NCI-H82 (cell line): Measurements from ENCODE around the gene SCAPER.

Experiments
- DNase-seq: peaks from one replicate; lab custom pipeline; 2025; lab: John Stamatoyannopoulos, UW

Gene SCAPER

GRCh38 chr15:76338486-76339304 is 566.4 kb downstream of the SCAPER start:
- peak; percentile 75 for DNase-seq

GRCh38 chr15:76337696-76338485 is 567.2 kb downstream of the SCAPER start:
- peak; percentile 52 for DNase-seq

DNA sequence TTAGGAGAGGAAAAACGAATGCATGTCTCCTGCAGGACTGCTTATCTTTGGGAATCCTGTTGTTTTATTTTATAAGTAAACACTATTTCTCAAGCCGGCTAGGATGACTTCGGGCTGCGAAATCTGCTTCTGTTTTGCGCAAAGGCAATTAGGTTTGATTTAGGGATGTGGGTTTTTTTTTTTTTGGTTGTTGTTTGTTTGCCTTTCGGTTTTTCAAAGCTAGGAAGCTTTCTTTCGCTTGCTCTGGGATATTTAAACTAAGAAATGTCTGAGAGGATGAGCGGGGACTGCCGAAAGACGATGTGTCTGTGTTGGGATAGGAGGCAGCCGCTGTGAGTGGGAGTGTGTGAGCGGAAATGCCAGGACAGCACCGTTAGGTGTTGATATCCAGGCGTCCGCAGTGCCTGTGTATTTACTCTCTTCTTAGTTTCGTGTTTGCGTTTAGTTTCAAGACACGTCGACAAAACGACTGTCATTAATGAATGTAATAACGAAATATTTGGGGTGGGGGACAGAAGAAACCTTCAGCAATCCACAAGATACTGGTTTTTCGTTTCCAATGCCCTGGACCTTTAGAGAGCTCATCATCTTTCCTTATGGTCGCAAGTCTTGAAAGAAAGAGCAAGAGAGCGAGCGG is 568.0 kb downstream of the SCAPER start:
- DNase-seq, result peak; percentile 74

DNA sequence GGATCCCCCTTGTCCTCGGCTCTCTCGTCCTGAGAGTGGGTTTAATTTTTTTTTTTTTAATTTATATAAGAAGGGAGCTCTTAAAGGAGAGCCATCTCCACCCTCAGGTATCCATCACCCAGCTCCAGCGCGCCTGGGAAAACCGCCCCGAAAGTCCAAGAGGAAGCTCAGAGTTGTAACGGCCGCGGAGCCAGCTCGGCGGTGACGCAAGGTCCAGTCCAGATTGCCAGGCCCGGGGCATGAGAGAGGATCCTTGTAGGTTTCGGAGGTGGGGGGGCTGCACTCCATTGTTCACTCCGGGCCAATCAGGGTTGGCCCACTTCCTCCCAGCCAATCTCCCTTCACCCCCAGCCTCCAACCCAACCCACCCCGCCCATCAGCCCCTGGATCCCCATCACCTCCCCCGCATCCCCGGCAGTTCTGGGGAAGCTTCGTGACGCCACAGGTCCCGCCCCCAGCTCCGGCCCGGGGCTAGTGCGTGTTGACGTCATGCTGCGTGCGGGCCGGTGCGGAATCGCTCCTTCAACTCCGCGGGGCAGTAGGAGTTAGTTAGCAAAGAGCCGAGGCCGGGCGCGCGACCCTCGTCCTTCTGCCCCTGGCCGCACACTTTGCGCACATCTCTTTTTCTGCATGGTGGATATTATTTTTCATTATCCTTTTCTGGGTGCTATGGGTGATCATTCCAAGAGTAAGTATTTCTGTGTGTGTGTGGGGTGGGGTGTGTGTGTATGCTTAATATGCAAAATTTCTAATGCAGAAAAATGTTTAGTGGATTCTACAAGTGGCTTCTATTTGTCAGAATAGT is 568.7 kb downstream of the SCAPER start, which contains the start of gene ISL2:
TSS of gene ISL2 (plus strand) at position 520 of the 805 bp plus-strand sequence. CDS start at position 631, 111 bp downstream.
- peak; percentile 100 for DNase-seq

- DNase-seq, result peak; percentile 68
Measured at GRCh38 chr15:76335307-76336253, 569.6 kb downstream of the SCAPER start.

GRCh38 chr15:76334438-76335306 is 570.5 kb downstream of the SCAPER start:
- DNase-seq, result no peak

GRCh38 chr15:76333720-76334437 is 571.3 kb downstream of the SCAPER start:
- peak; percentile 61 for DNase-seq

- DNase-seq, result no peak
Measured at GRCh38 chr15:76333309-76333708, 571.8 kb downstream of the SCAPER start.

GRCh38 chr15:76332796-76333195 is 572.3 kb downstream of the SCAPER start:
- no peak for DNase-seq

- peak; percentile 85 for DNase-seq
Measured at GRCh38 chr15:76330080-76330680, 575.0 kb downstream of the SCAPER start.

DNA sequence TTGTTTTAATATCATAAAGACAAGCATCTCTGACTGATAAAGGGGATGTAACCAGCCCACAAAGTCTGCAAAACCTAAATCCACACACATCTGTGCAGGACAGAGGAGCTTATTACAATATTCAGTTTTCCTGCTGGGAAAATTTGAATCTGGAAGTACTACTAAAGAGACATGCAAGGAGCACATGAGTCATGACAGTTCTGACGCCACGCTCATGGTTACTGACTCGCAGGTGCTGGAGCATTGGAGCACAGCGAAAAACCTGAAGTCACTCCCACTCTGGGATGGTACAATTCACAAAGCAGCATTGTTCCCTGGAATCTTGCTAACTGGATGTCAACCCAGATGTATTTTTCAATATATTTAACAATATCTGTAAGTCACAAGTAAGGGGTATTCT is 576.2 kb downstream of the SCAPER start:
- DNase-seq, result peak; percentile 46

DNA sequence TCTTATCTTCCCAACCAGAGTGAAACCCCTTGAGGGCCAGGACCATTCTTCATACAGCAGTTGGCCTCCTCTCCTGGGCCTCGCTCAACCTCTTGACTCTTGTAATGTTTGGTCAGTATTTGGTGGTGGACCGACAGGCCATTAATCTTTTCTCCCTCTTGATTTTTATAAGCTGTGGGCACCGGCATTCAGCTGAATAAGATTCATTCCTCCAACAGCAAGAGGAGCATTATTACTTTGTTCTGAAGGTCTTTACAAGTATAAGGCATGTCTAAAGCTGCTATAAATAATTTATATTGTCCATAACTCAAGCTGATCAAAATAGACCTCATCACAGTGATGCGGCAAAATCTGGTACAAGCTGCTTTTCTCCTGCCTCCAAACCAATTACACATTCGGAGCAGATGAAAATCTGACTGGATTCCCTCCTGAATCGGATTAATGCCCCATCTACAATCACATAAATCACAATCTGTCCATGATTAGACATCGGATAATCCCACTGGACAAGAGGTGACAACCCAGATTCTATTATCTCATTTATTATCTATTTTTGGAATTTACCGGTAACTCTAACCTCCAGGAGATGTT is 576.9 kb downstream of the SCAPER start:
- peak; percentile 97 for DNase-seq

- no peak for DNase-seq
Measured at GRCh38 chr15:76327191-76328105, 577.7 kb downstream of the SCAPER start.

DNA sequence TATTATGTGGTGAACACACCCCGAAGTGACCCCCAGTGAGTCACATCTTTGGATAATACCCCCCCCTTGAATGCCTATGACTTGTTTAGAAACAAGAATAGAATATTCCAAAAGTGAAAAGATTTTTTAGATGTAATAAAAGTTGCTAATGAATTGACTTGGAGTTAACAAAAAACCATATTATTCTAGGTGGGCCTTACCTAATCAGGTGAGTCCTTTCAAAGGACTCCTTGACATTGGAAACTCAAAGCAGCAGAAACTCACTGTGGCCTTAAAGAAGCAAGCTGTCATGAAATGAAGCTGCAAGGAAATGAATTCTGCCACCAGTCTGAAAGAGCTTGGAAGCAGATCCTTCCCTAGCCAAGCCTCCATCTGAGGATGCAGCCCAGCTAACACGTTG is 579.4 kb downstream of the SCAPER start:
- DNase-seq, result no peak

GRCh38 chr15:76324066-76324465 is 581.1 kb downstream of the SCAPER start:
- DNase-seq, result no peak

GRCh38 chr15:76321602-76322001 is 583.5 kb downstream of the SCAPER start:
- no peak for DNase-seq

DNA sequence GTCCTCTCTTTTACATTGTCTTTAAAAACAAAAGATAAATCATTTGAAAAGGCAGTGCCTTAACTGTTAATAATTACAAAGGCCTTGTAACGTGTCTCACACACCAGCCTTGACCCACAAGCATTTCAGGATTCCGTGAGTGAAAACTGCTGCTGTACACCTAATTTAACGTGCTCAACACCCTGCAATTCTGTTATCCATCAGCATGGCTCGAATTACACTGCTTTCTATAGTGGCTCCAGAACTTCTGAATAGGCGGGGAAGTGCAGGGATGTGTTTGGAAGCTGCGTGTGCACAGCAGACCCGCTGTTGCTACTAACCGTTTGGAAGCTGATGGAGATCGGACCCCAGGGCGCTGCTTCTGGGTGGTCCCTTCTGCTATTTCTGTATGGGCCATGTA is 584.0 kb downstream of the SCAPER start:
- DNase-seq, result no peak
